CD4-positive, alpha-beta T cell treated with Interleukin-17A for 1 hour (primary cell): ENCODE data around the gene RDX.
"Not testable (repeated sequence)": the region's sequence is repeated elsewhere in the genome, so short reads cannot be mapped to it uniquely, and the experiment has no call there.

Source experiments
- DNase-seq: peaks from one replicate; pipeline ENCODE4 v3.0.0-alpha.2; 2020

The RDX gene

DNA sequence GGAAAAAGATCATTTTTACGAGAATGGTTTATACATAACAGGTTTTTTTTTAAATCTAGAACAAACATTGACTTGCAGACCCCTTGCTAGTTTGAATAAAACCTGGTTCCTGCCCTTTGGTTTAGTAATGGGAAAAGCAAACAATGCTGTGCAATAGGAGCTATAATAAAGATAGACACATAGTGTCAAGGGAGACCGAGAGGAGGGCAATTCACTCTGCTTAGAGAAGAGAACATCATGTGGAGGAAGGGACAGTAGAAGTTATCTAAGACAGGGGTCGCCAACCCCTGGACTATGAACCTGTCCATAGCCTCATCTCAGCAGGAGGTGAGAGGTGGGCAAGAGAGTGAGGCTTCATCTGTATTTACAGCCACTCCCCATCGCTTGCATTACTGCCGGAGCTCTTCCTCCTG lies 7.0 kb upstream of the RDX start:
- DNase-seq = no peak

- DNase-seq = no peak
Observed at GRCh38 chr11:110301577-110301976, 5.2 kb upstream of the RDX start.

DNA sequence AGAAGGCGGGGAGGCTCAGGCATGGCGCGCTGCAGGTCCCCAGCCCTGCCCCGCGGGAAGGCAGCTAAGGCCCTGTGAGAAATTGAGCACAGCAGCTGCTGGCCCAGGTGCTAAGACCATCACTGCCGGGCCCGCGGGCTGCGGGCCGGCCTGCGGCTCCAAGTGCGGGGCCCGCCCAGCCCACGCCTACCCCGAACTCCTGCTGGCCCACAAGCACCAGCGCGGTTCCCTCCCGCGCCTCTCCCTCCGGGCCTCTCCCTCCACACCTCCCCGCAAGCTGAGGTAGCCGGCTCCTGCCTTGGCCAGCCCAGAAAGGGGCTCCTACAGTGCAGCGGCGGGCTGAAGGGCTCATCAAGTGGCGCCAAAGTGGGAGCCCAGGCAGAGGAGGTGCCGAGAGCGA lies 4.6 kb upstream of the RDX start:
- DNase-seq = no peak

DNA sequence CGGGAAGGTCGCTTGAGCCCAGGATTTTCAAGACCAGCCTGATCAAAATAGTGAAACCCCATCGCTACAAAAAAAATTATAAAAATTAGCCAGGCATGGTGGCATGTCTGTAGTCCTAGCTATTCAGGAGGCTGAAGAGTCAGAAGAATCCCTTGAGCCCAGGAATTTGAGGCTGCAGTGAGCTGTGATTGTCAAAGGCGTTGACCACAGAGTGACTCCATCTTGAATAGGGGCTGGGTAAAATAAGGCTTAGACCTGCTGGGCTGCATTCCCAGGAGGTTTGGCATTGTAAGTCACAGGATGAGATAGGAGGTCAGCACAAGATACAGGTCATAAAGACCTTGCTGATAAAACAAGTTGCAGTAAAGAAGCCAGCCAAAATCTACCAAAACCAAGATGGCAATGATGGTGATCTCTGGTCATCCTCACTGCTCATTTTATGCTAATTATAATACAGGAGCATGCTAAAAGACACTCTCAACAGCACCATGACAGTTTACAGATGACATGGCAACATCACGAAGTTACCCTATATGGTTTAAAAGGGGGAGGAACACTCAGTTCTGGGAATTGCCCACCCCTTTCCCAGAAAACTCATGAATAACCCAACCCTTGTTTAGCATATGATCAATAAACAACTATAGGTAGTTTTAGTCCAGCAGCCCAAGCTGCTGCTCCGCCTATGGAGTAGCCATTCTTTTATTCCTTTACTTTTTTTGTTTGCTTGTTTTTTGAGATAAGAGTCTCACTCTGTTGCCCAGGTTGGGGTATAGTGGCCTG lies 2.8 kb upstream of the RDX start:
- DNase-seq = no peak

DNA sequence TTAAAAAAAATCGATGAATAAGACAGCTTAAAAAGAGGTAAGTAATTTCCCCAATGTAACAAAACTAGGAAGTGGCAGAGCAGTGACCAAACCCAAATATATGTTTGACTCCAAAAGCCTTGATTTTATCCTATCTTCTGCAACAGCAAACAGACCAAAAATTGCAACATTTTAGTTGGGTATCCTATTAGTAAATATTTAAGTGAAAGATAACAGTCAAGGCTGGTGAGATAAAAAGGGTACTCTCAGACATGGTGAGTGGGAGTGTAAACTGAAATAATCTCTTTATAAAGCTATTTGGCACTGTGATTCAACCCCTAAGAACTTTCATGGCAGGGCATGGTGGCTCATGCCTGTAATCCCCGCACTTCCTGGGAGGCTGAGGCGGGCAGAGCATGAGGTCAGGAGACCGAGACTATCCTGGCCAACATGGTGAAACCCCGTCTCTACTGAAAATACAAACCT lies 1.9 kb upstream of the RDX start:
- no peak for DNase-seq

- DNase-seq = peak; percentile 20
Observed at GRCh38 chr11:110297726-110298300, 1.4 kb upstream of the RDX start.

DNA sequence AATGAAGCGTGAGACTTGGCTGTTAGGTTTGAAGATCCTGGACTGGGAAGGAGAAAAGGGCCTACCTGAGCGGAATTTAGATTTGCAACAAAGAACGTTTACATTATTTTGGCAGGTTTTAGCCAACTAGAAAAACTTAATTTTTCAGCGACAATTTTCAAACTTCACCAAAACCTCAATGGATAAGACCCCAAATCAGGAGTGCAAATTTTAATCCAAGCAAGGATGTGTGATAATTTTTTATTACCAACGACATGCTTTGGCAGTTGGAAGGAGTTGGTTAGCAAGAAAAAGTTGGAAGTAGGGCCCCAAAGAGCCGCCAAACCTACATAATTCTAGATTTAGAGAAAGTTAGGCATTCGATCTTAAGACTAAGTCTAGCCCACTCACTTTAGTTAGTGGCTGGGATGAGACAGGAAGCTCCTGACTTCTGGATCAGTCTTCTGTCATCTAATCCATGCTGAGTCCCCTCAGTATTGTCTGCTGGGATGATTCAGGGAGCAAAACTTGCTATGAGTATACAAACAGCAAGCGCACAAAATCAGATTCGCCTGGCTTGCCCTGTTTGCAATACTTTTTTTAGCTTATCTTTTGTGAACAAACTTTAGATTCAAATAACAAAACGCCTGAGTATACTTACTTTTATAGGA lies 787 bp upstream of the RDX start:
- DNase-seq = no peak

- peak; percentile 50 for DNase-seq
Observed at GRCh38 chr11:110295531-110296225, 736 bp downstream of the RDX start.

DNA sequence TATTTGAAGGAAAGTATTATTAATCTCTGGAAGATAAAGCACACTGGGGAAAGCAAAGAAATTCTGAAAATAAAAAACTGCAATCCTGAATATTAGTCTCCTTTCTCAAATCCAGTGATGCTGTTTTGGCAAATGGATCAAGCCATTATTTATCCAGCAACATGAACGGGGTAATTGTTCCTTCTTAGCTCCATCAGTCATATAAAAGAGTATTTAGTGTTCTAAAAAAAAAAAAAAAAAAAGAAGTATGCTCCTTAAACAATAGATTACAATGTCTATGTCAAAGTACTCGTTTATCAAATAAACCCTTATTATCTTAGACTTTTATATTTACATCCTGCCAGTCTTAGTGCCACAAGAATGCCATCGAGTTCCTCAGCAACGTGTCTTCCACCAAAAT lies 1.3 kb downstream of the RDX start:
- DNase-seq = no peak

GRCh38 chr11:110294509-110294908 lies 1.9 kb downstream of the RDX start:
- DNase-seq = no peak

DNA sequence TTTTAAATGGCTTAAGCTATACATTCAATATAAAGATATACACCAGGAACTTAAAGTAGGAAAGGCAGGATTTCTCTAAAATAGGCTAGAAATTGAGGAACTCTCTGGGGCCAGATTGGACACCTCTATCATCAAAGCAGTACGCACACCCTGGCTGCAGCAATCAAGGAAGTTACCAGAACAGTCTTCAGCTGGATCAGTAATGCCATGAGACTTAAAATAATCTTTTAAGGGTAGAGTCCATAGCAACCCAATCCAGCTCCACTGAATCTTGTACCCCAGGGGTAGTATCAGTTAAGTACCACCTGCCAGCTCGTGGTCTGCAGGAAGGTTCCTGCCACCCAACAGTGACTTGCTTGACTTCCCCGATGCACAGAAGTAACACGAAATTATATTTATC lies 3.0 kb downstream of the RDX start:
- DNase-seq = no peak

DNA sequence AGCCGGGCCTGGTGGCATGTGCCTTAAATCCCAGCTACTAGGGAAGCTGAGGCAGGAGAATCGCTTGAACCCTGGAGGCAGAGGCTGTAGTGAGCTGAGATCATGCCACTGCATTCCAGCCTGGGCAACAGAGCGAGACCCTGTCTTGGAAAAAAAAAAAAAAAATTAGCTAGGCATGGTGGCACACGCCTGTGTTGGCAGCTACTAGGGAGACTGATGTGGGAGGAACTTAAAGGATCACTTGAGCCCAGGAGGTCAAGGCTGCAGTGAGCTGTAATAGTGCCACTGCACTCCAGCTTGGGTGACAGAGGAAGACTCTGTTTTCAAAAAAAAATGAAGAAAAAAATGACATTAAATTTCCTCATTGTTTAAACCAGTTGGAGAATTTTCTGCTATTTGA lies 4.3 kb downstream of the RDX start:
- not testable (repeated sequence) for DNase-seq

- no peak for DNase-seq
Observed at GRCh38 chr11:110290591-110291334, 5.7 kb downstream of the RDX start.

- no peak for DNase-seq
Observed at GRCh38 chr11:110289472-110289871, 6.9 kb downstream of the RDX start.

GRCh38 chr11:110287537-110287936 lies 8.9 kb downstream of the RDX start:
- no peak for DNase-seq

DNA sequence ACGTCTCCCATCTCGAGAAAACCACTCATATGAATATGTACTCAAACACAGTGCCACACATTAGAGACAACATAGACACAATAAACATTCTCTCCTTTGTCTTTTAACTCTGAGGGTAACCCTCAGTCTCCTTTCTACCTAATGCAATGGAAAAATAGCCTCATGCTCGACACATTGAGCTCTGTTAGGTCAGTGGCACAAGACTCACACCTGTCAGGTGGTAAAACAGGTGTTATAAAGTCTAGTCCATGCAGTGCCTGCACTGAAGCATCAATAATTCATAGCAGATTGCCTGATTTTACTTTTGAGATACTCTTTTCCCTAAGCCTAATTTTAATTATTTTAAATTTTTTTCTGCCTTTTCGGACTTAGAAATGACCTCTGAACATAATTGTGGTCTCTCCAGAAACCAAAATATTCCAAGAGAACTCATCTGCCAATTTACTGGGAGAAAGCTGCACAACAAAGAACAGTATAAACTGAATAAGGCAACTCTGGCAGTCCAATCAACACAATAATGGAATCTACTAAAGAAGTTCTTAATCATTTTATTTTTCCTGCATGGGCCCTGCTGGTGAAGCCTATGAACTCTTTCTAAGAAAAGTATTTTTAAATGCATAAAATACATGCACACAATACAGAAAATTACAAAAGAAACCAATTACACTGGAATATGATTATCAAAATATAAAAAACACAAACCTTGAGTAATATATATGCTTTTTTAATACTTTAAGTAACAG lies 9.9 kb downstream of the RDX start:
- no peak for DNase-seq

- no peak for DNase-seq
Observed at GRCh38 chr11:110283862-110284261, 12.6 kb downstream of the RDX start.

- DNase-seq = not testable (repeated sequence)
Observed at GRCh38 chr11:110280595-110280994, 15.8 kb downstream of the RDX start.

- no peak for DNase-seq
Observed at GRCh38 chr11:110279881-110280280, 16.5 kb downstream of the RDX start.

- no peak for DNase-seq
Observed at GRCh38 chr11:110272919-110273318, 23.5 kb downstream of the RDX start.

GRCh38 chr11:110269996-110270395 lies 26.4 kb downstream of the RDX start:
- no peak for DNase-seq

DNA sequence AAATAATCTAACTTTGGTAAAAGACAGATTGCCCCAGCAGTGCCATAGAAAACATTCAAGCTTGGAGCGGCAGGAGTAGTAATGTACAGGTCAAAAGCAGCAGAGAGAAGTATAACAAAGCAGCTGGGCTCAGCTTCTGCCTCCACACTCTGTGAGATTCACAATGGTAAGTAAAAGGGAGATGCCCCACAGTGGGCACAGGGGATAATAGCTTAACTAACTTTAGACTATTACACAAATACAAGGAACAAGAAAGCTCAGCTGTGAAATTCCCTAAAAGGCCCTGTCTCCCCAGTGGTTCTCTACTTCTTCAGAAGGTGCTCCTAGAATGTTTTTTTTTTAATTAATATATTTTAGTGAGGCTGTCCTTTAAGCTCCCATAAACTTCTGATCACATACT lies 28.0 kb downstream of the RDX start:
- no peak for DNase-seq
